Activated CD4-positive, alpha-beta T cell treated with anti-CD3 and anti-CD28 coated beads, Interleukin-2, amount 50 U/mL, for 24 hours (primary cell): ENCODE data around the gene PER3.

ENCODE experiments used
- DNase-seq, 2 donors: peaks; one replicate each; pipeline ENCODE4 v3.0.0-alpha.2; 2020; ENCODE audit warnings: low read depth in 1 of 2, low spot score in 1 of 2

PER3 gene

GRCh38 chr1:7869136-7869920 is 85.2 kb downstream of the PER3 start:
- no peak for DNase-seq

GRCh38 chr1:7871136-7871535 is 87.0 kb downstream of the PER3 start:
- DNase-seq, result no peak

GRCh38 chr1:7873801-7874795 is 90.0 kb downstream of the PER3 start:
- DNase-seq, result no peak

- no peak for DNase-seq
Measured at GRCh38 chr1:7878027-7878426, 93.9 kb downstream of the PER3 start.

- no peak for DNase-seq
Measured at GRCh38 chr1:7879228-7879627, 95.1 kb downstream of the PER3 start.

GRCh38 chr1:7884757-7885156 is 100.7 kb downstream of the PER3 start:
- no peak for DNase-seq

- DNase-seq, result no peak
Measured at GRCh38 chr1:7885513-7886404, 101.7 kb downstream of the PER3 start.

- DNase-seq, result no peak
Measured at GRCh38 chr1:7886405-7886745, 102.3 kb downstream of the PER3 start.

- no peak for DNase-seq
Measured at GRCh38 chr1:7888248-7889081, 104.4 kb downstream of the PER3 start.

GRCh38 chr1:7890853-7891252 is 106.8 kb downstream of the PER3 start:
- no peak for DNase-seq

- DNase-seq, result no peak
Measured at GRCh38 chr1:7891804-7892203, 107.7 kb downstream of the PER3 start.

GRCh38 chr1:7893529-7894180 is 109.6 kb downstream of the PER3 start:
- DNase-seq, result no peak
